CD4-positive, alpha-beta T cell (primary cell): ENCODE measurements around the gene RASL11A. TPM values are rescaled to one million over a fixed set of nuclear protein-coding genes. Genes with fewer than 3 reads are reported as not detected.
A peak's percentile ranks its signal among the peaks of the same experiment; 100 is the strongest.

Source experiments
- ATAC-seq: fragments of 200-7000 bp; cut with Tn5 transposase; one replicate; pipeline ENCODE4 v1.10.0; 2022; ENCODE audit warnings: mild to moderate bottlenecking; ENCODE audit not compliant: poor library complexity
- CTCF ChIA-PET: fragments of 350-600 bp; sonication (Branson Sonifier 250); formaldehyde crosslinking; loops from one replicate; lab custom pipeline; 2021; ENCODE audit warnings: antibody characterized with exemption, inconsistent platforms; lab: Charles Lee
- POLR2A ChIA-PET: fragments of 350-600 bp; sonication (Branson Sonifier 250); formaldehyde crosslinking; loops from one replicate; lab custom pipeline; 2021; ENCODE audit warnings: antibody characterized with exemption, inconsistent platforms; lab: Charles Lee
- DNase-seq, 14 experiments: peaks; one replicate each; pipeline ENCODE4 v3.0.0-alpha.2; 2013 to 2020; ENCODE audit warnings: mixed read lengths in 2 of 14
- H3K27ac ChIP-seq, 2 donors: one replicate each; pipeline versions ENCODE4 v1.5.1 to v1.7.0; 2013; ENCODE audit warnings: low read length in 2 of 2, low read depth in 1 of 2, mild to moderate bottlenecking in 1 of 2
- H3K27me3 ChIP-seq, 2 experiments: 1 replicate in 1 of 2; 2 replicates in 1 of 2; pipeline versions ENCODE4 v1.6.1 to v1.7.0; 2013; ENCODE audit warnings: low read length in 2 of 2, control low read depth in 1 of 2, mild to moderate bottlenecking in 1 of 2, moderate library complexity in 1 of 2; ENCODE audit not compliant: insufficient read depth in 2 of 2, control insufficient read depth in 1 of 2
- H3K36me3 ChIP-seq: one replicate; pipeline ENCODE4 v1.6.1; 2013; ENCODE audit warnings: low read length, control low read depth; ENCODE audit not compliant: insufficient read depth
- H3K4me1 ChIP-seq: one replicate; pipeline ENCODE4 v1.6.1; 2013; ENCODE audit warnings: low read length, control low read depth; ENCODE audit not compliant: insufficient read depth
- H3K4me3 ChIP-seq: one replicate; pipeline ENCODE4 v1.5.1; 2013; ENCODE audit warnings: mild to moderate bottlenecking, low read length, moderate library complexity
- H3K9me3 ChIP-seq, 2 experiments: 1 replicate in 1 of 2; 2 replicates in 1 of 2; pipeline versions ENCODE4 v1.6.1 to v1.7.0; 2013; ENCODE audit warnings: low read length in 2 of 2, mild to moderate bottlenecking in 2 of 2, control low read depth in 1 of 2, moderate library complexity in 1 of 2; ENCODE audit not compliant: control insufficient read depth in 1 of 2, insufficient read depth in 1 of 2
- H3K27ac Mint-ChIP-seq: one replicate; pipeline ENCODE4 v1.8.0; 2020; ENCODE audit warnings: mixed read lengths
- H3K27me3 Mint-ChIP-seq: one replicate; pipeline ENCODE4 v1.8.0; 2021; ENCODE audit warnings: mixed read lengths
- H3K36me3 Mint-ChIP-seq: one replicate; pipeline ENCODE4 v1.8.0; 2021; ENCODE audit warnings: low read depth, mixed read lengths
- H3K4me1 Mint-ChIP-seq: one replicate; pipeline ENCODE4 v1.8.0; 2021; ENCODE audit warnings: low read depth, mixed read lengths
- H3K4me3 Mint-ChIP-seq: one replicate; pipeline ENCODE4 v1.8.0; 2020; ENCODE audit warnings: mild to moderate bottlenecking, mixed read lengths
- H3K9me3 Mint-ChIP-seq: one replicate; pipeline ENCODE4 v1.8.0; 2020; ENCODE audit warnings: mixed read lengths
- intact Hi-C, 2 experiments: fragments of 100-400 bp; cut with DNase I in 1 of 2; cut with micrococcal nuclease in 1 of 2; formaldehyde crosslinking; loops; one replicate each; pipeline versions ENCODE4 v1.15.1 to v1.9.0; 2023 to 2025; cut with DNase I, micrococcal nuclease
- total RNA-seq, 174 experiments: library from RNA in 2 of 174; stranded (reverse) in 2 of 174; gene quantifications; one replicate each; pipeline ENCODE4 v1.2.3 and lab custom pipeline; 2021 to 2026
- TF ChIP-seq, protein P1 (sequence below): fragments of 200-600 bp; IDR thresholded peaks from one replicate; pipeline ENCODE4 v1.8.0; 2022; ENCODE audit warnings: antibody characterized with exemption, mild to moderate bottlenecking

RASL11A gene
- total RNA-seq, 2 experiments from 2014 or later: 2.9 to 4.7 TPM

DNA sequence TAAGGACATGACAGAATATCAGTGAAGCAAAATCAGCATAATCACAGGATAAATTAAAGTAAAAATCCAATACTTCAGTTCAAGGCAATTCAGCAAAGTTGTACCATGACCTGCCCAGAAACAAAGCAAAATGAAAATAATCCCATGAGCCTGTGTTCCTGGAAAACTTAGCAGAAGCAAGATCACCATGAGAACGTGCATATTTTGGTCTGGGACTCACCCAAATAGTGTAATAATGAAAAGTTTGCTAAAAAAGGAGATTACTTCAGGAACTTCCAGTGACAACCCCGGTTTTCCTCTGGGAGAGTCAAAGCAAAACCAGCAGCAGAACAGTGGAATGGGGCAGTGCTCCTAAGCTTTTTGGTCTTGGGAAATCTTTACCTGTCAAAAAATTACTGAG is 34.2 kb upstream of the RASL11A start:
- Histone ChIP-seq H3K4me1 (no peaks in the 10 kb centered on the region), H3K9me3 (peaks cover 0 to 4% of the 10 kb centered on the region in 2 experiments), H3K36me3 (no peaks in the 10 kb centered on the region), H3K27ac (no peak overlapping the region), H3K27me3 (no peaks in the 10 kb centered on the region), H3K4me3 (no peak overlapping the region)
- Mint-ChIP-seq H3K4me1 (no peaks in the 10 kb centered on the region), H3K27me3 (no peaks in the 10 kb centered on the region), H3K27ac (no peak overlapping the region), H3K36me3 (no peaks in the 10 kb centered on the region), H3K4me3 (no peak overlapping the region), H3K9me3 (peaks cover 4% of the 10 kb centered on the region)
- no peak for DNase-seq
- TF ChIP-seq, protein P1, sequence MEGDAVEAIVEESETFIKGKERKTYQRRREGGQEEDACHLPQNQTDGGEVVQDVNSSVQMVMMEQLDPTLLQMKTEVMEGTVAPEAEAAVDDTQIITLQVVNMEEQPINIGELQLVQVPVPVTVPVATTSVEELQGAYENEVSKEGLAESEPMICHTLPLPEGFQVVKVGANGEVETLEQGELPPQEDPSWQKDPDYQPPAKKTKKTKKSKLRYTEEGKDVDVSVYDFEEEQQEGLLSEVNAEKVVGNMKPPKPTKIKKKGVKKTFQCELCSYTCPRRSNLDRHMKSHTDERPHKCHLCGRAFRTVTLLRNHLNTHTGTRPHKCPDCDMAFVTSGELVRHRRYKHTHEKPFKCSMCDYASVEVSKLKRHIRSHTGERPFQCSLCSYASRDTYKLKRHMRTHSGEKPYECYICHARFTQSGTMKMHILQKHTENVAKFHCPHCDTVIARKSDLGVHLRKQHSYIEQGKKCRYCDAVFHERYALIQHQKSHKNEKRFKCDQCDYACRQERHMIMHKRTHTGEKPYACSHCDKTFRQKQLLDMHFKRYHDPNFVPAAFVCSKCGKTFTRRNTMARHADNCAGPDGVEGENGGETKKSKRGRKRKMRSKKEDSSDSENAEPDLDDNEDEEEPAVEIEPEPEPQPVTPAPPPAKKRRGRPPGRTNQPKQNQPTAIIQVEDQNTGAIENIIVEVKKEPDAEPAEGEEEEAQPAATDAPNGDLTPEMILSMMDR: no peak
- ChIA-PET CTCF (interaction anchor here (0.7 kb wide), 1 partner anchor 314 kb away, joined by 5 read pairs; no protein-coding TSS in a partner anchor), POLR2A (no interaction called here)
- no peak for ATAC-seq
- intact Hi-C loops: no loop called here

DNA sequence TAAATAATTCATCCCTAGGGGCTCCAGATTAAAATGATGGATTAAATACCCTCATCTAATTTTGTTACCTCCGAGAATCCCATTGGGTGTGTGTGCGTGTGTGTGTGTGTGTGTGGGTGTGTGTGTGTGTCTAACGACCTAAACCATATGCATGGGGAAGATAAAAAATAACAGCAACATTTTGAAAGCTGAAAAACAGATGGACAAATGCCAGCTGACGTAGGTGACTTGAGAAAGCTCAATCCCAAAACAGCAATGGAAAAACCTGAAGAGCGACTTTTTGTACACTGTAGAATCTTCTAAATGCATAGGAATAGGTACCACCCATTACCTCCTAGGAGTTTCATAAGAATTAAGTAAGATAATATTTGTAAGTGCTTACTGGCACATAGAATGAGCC is 27.9 kb upstream of the RASL11A start:
- Histone ChIP-seq H3K4me3 (no peak overlapping the region), H3K9me3 (no peaks in the 10 kb centered on the region), H3K36me3 (no peaks in the 10 kb centered on the region), H3K4me1 (no peaks in the 10 kb centered on the region), H3K27me3 (no peaks in the 10 kb centered on the region), H3K27ac (no peak overlapping the region)
- peaks cover 4% of the 10 kb centered on the region for H3K36me3 Mint-ChIP-seq
- H3K4me1 Mint-ChIP-seq: peaks cover 6% of the 10 kb centered on the region
- H3K4me3 Mint-ChIP-seq: no peak overlapping the region
- no peaks in the 10 kb centered on the region for H3K27me3 Mint-ChIP-seq
- ATAC-seq (no peak), DNase-seq (no peak)
- no peaks in the 10 kb centered on the region for H3K9me3 Mint-ChIP-seq
- no peak overlapping the region for H3K27ac Mint-ChIP-seq
- ChIA-PET POLR2A (no interaction called here), CTCF (no interaction called here)
- TF ChIP-seq, protein P1: no peak
- intact Hi-C loops: no loop called here

DNA sequence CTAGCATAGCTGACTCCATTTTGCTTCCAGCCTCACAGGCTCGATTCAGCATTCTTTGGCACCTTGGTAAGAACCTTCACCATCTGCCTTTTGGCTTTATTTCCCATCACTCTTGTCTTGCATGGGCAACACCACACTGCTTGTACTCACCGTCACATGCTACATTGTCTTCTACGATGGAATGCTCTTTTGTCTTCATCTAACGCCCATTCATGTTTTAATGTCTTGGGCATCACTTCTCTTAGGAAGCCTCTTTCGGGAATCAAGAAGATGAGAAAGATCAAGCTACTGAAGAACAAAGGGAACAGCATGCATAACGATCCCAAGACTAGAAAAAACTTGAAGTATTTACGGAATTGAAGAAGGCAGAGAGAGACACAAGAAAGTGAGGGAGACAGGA is 25.0 kb upstream of the RASL11A start:
- Mint-ChIP-seq H3K36me3 (peaks cover 5% of the 10 kb centered on the region), H3K27me3 (no peaks in the 10 kb centered on the region), H3K4me1 (peaks cover 22% of the 10 kb centered on the region), H3K9me3 (no peaks in the 10 kb centered on the region), H3K27ac (peak overlapping the region; percentile 34), H3K4me3 (no peak overlapping the region)
- DNase-seq: no peak
- Histone ChIP-seq H3K9me3 (no peaks in the 10 kb centered on the region), H3K4me1 (no peaks in the 10 kb centered on the region), H3K27ac (no peak overlapping the region), H3K36me3 (no peaks in the 10 kb centered on the region), H3K27me3 (no peaks in the 10 kb centered on the region), H3K4me3 (no peak overlapping the region)
- intact Hi-C loops: loop anchor here in 1 of 2 experiments (5.0 kb wide), 1 partner anchor 172 kb away; no protein-coding TSS in a partner anchor
- ATAC-seq: no peak
- CTCF ChIA-PET: no interaction called here
- POLR2A ChIA-PET: interaction anchor here (1.0 kb wide), 1 partner anchor 25 kb away, joined by 3 read pairs; the partner anchor contains the start of gene RASL11A
- TF ChIP-seq, protein P1: no peak
